ENCODE results near the gene TUBGCP6.

- TF ChIP-seq, protein P1, sequence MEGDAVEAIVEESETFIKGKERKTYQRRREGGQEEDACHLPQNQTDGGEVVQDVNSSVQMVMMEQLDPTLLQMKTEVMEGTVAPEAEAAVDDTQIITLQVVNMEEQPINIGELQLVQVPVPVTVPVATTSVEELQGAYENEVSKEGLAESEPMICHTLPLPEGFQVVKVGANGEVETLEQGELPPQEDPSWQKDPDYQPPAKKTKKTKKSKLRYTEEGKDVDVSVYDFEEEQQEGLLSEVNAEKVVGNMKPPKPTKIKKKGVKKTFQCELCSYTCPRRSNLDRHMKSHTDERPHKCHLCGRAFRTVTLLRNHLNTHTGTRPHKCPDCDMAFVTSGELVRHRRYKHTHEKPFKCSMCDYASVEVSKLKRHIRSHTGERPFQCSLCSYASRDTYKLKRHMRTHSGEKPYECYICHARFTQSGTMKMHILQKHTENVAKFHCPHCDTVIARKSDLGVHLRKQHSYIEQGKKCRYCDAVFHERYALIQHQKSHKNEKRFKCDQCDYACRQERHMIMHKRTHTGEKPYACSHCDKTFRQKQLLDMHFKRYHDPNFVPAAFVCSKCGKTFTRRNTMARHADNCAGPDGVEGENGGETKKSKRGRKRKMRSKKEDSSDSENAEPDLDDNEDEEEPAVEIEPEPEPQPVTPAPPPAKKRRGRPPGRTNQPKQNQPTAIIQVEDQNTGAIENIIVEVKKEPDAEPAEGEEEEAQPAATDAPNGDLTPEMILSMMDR (IDR thresholded peaks at IDR 0.05), result no peak
- no peak for TF ChIP-seq POLR2A (IDR thresholded peaks at IDR 0.05)
Observed at GRCh38 chr22:50171319-50171964, 73.4 kb downstream of the TUBGCP6 start.
